HG03558 (cell line): Measurements from ENCODE around the gene CILP2.

Source experiments
- ATAC-seq: cut with Tn5 transposase; IDR thresholded peaks from one replicate; pipeline ENCODE4 v1.9.1; 2021; ENCODE audit warnings: moderate number of reproducible peaks; ENCODE audit not compliant: unreplicated experiment; ENCODE audit errors: extremely low read depth

CILP2 gene

DNA sequence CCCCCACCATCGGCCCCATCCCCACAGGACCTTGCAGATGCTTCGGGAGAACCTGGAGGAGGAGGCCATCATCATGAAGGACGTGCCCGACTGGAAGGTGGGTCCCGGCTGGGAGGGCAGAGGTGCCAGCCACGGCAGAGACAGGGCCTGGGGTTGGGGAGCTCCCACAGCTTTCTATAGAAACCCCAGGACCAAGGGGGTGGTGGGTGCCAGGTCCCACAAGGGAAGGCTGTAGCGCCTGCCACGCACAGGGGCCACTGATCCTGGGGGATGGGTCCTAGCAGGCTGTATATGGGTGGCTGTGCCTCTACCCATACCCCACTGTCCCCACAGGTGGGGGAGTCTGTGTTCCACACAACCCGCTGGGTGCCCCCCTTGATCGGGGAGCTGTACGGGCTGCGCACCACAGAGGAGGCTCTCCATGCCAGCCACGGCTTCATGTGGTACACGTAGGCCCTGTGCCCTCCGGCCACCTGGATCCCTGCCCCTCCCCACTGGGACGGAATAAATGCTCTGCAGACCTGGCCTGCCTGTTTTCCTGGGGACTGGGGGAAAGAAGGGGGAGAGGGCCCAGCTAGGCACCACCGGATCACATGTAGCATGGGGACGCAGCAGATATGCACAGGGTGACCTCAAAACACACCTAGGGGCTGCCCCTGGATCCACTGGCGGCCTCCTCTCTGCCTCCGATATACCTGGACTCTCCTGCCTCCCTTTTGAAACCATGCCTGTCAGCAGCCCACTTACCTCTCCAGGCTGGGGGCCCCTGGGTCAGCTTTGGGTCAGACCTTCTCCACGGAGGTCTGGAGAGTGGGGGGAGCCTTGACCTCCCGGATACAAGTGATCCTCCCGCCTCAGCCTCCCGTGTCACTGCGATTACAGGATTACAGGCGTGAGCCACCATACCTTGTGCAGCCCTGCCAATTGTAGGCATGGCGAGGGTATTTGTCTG lies 10.1 kb upstream of the CILP2 start:
- ATAC-seq, result no peak

DNA sequence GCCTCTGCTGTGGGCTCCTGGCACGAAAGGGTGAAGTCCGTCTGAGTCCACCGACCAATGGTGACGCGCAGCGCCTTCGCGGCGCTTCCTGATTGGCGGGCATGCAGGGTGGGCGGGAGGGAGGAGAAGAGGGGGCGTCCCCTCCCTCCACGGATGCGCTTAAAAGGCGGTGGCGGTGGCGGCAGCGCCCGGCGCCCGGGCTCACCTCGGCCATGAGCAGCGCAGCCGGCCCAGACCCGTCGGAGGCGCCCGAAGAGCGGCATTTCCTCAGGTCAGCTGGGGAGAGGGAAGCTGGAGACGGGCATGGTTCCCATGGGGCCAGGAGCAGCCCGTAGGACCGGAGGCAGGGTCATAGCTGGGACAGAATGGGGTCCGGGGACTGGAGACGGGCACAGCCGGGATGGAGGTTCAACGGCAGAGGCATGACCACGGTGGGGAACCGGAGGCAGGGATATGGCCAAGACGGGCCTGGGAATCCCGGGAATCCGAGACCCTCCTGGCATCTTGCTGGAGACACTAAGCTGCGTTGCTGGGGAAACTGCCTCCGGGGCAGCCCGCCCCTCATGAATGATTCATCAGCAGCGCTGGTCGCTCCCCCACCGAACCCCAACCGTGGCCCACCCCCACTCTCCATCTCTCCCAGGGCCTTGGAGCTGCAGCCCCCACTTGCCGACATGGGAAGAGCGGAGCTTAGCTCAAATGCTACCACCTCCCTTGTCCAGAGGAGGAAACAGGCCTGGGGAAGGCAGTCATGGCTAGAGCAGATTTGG lies 9.2 kb upstream of the CILP2 start, which contains the start of gene YJEFN3:
YJEFN3 (plus strand) TSS at position 191 of the 770 bp plus-strand sequence; CDS start at position 213, 22 bp downstream.
- no peak for ATAC-seq

DNA sequence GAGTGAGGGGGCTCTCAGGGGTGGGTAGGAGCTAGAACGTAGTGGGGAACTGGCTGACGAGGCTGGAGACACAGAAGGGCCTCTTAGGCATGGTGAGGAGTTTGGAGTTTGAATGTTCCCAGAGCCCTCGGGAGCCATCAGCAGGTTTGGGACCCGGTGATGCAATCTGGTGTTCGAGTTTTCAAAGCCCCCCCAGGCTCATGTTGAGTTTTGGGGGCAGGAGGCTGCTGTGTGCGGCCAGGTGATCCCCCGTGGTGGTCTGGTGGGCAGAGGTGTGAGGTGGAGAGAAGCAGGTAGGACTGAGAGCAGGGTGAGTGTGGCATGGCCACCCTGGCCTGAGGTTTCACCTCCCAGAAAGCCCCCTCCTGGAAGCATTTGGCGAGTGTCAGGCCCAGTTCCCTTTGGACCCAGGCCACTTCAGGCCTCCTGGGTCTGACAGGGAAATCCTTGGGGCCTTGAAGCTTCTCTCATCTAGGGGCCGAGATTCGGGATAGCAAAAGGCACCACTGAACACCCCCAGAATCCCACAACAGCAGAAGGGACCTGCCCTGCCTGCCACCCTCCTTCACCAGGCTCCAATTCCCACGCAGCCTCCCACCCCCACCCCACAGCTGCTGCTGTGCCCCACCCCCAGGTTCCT lies 8.2 kb upstream of the CILP2 start:
- ATAC-seq, result no peak

DNA sequence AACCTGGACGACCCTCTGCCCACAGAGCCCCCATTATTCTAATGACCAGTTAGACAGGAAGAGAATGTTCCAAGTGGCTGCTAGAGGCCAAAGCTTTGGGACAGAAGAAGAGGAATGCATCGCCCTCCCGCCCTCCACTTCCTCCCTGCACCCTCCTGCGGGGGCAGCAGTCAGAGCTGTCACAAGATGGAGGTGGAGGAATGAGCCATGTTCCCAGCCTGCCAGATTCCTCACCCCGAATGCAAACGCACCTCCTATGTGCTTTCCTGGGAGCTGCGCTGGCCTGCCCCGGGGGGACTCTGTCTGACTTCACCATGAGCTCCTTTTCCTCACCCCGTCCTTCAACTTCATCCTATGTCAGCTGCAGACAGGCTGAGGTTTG lies 7.7 kb upstream of the CILP2 start:
- ATAC-seq, result no peak

DNA sequence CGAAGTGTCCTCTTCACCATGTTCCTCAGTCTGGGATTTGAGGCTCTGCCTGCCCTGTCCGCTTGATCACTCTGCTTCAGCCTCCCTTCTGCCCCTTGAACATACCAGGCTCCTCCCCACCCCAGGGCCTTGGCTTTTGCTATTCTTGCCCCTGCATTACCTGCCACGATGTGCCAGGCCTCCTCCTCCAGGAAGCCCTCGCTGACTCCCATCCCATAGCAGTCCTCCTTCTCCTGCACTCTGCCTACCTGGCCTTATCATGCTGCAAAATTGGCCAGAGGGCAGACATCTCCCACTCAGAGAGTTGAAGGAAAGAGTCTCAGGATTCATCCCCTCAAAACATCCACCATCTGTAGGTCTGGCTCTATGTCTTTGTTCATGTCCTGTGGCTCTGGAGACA lies 7.2 kb upstream of the CILP2 start:
- ATAC-seq, result no peak

DNA sequence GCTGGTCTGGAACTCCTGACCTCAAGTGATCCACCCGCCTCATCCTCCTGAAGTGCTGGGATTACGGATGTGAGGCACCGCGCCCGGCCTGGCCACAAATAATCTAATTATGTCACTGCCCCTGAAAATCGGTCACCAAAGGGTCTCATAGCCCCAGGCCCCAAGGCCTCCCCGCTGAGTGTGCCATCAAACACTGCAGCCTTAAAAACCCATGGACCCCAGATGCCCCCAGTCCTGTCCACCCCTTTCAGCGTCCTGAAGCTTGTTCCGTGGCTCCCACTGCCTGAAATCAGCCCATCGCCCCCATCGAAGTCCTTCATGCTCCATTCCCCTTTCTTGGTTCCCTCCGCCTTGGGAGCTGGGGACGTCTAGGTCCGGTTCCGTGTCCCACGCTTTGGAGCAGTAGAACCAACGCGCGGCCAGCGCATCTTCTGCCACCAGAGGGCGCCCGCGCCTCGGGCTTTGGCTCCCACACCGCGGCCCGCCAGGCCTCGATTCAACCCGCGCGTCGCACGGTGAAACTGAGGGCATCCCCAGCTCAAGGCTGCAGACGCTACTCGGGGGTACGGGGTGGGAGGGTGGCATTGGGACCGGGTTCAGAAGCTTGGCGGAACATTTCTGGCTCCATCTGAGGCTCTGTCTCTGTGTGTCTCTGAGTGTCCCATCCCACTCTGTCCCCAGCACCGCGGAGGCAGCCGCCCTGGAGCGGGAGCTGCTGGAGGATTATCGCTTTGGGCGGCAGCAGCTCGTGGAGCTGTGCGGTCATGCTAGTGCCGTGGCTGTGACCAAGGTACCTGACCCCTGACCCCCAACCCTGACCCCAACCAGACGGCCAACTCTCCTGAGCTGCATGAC lies 5.9 kb upstream of the CILP2 start:
- no peak for ATAC-seq

DNA sequence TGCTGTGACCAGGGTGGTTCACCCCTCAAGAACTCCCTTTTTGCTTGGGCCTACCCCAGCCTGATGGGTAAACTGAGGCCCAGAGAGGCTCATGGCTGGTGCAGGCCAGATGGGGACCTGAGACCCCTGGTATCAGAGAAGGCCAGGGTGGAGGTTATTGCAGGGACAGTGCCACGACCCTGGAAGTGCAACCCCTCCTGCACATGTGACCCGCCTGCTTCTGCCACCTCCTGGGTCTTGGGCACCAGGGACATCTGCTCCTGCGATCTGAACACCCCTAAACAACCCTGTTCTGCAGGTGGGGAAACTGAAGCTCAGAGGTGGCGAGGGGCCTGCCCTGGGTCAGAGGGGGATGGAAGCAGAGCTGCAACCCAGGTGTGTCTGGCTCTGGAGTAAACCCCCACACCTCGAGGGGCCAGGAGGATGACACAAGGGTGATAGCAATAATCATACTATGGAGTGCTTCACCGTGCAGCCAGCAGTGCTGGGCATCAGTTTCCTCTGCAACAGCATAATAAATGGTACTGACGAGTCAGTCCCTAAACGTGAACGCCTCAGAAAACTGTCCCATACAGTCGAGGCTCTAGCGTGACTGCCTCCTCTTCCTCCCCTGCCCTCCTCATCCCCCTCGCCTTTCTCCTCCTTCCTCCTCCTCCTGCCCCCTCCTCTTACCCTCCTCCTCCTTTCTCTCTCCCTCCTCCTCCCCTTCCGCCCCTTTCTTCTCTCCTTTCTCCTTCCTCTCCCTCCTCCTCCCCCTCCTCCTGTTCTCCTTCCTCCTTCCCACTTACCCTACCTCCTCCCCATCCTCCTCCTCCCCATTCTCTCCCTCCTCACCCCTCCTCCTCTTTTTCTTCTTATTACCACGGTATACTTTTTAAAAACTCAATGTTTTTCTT lies 5.0 kb upstream of the CILP2 start:
- ATAC-seq, result no peak

DNA sequence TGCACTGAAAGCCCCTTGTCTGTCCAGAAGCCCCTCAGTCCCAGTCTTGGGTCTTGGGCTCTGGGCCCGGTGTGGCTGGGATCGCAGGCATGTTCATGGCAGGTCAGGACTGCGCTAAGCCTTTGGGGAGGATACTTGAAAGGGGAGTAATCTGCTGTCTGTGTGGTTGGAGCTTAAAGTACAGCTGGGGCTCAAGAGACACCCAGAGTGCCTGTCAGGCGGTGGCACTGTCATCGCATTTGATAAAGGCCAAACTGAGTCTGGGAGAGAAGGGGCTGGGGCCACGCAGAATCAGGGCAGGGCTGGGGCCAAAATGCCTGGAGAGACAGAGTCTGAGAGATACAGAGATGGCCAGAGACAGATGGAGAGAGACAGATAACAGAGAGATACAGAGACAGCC lies 4.2 kb upstream of the CILP2 start:
- no peak for ATAC-seq

DNA sequence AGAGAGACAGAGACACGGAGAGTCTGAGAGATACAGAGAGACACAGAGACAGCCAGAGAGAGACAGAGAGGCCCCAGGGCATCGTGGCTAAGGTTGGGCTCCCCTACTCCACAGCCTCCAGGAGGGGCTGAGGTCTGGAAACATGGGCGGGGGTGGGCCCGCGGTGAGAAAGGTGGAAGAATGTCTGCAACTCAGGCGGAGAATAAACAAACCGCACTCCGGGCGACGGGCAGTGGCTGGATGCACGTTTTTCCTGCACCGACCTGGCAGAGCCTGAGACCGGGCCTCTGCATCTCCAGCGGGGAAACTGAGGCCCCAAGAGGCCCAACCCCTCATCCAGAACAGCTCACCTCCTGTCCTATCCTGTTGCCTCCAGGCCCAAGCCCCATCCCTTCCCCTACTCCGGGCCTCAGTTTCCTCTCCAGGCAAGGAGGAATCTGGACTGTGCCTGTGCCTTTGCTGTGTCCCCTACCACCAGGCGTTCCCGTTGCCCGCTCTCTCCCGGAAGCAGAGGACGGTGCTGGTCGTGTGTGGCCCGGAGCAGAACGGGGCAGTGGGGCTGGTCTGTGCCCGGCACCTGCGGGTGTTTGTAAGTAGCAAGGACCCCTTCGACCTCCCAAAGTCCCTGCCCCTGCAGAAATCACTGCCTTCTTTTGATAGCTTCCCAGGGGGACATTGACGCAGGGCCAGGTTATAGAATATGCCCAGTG lies 3.4 kb upstream of the CILP2 start:
- ATAC-seq, result no peak

DNA sequence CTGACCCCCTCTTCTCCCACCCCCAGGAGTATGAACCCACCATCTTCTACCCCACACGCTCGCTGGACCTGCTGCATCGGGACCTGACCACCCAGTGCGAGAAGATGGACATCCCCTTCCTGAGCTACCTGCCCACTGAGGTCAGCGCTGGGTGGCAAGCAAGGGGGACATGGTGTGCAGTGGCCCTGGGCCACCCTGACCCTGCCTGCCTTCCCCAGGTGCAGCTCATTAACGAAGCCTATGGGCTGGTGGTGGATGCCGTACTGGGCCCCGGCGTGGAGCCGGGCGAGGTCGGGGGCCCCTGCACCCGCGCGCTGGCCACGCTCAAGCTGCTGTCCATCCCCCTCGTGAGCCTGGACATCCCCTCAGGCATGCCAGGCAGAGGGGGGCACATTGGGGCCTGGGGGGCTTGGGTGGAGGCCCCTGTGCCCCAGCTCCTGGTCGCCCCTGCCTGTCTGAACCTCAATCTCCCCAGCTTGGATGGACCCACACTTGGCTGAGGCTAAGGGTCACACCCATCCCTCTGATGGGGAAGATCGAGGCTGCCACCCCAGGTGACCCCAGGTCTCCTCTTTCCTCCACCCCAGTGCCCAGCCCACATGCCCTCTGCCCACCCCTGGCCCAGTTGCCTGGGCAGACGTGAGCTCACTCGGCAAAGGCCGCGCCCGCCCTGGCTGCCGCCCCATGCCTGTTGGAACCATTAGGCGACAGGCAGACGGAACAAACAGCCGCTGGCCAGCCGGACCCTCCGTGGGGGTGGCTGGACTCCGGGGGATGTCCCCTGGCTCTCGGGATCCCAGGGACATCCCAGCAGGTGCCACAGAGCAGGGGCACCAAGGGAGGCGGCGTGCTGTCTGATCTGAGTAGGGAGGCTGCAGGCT lies 2.5 kb upstream of the CILP2 start:
- ATAC-seq, result no peak

DNA sequence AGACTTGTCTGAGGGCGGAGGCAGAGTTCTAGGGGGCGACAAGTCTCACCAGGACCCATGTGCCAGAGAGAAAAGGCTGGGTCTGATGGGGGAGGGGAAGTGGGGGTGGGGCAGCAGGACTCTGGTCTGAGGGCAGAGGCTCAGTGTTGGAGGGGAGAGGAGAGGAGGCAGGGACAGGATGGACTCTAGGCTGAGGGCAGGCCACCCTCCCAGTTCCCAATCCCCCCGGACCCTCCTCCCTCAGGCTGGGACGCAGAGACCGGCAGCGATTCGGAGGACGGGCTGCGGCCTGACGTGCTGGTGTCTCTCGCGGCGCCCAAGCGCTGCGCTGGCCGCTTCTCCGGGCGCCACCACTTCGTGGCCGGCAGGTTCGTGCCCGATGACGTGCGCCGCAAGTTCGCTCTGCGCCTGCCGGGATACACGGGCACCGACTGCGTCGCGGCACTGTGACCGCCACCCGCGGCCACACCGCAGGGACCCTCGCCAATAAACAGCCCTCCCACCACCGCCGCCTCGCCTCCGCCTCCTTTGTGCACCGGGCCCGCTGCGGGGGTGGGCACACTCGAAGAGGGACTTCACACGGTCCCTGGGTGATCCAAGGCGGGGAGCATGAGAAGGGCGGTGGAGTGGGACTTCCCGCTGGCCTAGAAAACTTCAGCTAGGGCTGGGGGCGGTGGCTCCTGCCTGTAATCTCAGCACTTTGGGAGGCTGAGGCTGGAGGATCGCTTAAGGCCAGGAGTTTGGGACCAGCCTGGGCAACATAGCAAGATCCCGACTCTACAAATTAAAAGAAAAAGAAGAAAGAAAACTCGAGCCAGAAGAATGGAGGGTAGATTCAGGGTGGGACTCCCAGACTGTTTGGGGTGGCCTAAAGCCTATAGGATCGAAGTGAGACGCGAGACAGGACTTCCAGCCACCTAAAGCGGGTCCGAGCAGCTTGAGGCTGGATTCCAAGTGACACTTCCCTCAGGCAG lies 703 bp upstream of the CILP2 start:
- no peak for ATAC-seq

DNA sequence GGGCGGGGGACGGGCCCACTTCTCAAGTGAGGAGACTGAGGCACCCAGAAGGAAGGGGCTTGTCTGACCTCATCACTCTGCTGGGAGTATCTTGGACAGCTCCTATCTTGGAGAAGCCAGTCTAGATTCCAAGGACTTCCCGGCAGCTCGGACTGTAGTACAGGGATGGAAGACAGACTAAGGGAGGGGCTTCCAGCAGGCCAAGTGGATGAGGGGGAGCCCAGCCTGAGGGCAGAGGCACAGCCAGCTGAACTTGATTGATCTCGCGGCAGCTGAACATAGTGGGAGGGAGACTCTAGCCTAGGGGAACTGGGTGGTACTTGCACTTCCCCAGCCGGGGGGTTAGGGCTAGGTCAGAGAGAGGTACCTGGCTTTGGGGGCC lies 711 bp downstream of the CILP2 start:
- no peak for ATAC-seq

DNA sequence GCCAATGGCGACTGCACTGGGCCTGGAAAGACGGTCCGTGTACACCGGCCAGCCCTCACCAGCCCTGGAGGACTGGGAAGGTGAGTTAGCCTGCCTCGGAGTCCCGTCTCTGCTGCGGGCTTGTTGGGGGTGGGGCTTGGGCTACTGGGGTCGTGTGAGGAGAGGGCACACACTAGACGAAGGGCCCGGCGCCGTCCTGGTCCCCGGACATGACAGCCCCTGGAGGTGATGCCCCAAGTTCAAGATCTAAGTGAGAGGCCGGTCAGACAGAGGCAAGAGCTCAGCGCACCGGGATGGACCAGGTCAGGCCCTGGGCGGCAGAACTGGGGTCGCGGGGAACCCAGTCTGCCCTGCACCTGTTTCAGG lies 1.6 kb downstream of the CILP2 start:
- no peak for ATAC-seq

DNA sequence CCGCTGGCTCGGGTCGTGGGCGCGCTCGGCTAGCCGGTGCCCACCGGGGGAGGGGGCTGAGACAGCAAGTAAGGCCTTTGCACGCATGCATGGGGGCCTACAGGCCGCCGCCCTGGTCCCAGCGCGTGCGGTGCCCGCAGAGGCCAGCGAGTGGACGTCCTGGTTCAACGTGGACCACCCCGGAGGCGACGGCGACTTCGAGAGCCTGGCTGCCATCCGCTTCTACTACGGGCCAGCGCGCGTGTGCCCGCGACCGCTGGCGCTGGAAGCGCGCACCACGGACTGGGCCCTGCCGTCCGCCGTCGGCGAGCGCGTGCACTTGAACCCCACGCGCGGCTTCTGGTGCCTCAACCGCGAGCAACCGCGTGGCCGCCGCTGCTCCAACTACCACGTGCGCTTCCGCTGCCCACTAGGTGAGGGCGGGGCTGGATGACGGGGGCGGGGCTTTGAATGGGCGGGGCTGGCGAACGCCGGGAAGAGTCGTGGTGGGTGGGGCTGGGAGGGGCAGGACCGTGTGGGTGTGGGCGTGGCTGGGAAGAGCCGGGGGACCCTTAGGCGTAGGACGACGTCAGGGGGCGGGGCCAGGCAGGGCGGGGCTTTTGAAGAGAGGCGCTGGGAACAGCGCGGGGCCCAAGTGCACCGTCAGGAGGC lies 2.1 kb downstream of the CILP2 start:
- ATAC-seq, result no peak

DNA sequence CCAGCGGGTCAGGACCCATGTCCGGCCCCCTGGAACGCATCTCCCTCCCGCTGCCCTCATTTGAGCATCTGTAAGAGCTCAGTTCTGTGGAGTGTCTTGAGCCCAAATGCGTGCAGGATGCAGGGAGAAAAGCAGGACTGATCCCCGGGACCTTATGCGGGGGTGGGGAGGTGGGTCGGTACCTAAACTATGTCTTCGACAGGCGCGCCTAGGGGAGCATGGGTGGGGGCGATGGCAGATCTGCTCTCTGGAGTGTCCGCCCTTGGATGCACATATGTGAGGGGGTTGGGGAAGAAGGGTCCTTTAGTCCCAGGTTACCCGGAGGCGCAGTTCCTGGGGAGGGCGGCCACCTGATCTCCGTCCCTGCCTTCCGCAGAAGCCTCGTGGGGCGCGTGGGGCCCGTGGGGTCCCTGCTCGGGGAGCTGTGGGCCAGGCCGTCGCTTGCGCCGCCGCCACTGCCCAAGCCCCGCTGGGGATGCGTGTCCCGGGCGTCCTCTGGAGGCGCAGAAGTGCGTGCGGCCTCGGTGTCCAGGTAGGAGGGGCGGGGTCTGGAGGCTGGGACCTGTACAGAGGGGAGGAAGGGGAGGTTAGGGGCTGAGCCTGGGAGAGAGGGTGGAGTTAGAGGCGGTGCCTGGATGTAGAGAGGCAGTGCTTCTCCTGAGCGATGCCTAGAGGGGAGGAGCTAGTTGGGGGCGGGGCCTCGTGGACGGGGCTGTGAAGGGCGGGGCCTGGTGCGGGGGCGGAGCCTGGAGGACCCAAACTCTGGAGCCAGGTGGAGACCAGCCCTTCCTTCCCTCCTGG lies 2.9 kb downstream of the CILP2 start:
- no peak for ATAC-seq
